OCI-LY7 (cell line): ENCODE results near the gene JPH2.

Experiments
- CTCF ChIP-seq: fragments of 200-600 bp; sonication (generic); conservative IDR thresholded peaks from 2 replicates; pipeline ENCODE4 v1.5.1; 2014; ENCODE audit warnings: mild to moderate bottlenecking, antibody characterized with exemption, low read length, moderate library complexity, mixed read lengths
- EZH2phosphoT487 ChIP-seq: fragments of 200-600 bp; sonication (generic); IDR thresholded peaks from 2 replicates; pipeline ENCODE4 v1.6.1; 2018; ENCODE audit warnings: low read depth, borderline replicate concordance, mild to moderate bottlenecking, mixed run types, antibody characterized with exemption, low read length, moderate library complexity, mixed read lengths

GRCh38 chr20:44208770-44209169 is 21.8 kb upstream of the JPH2 start:
- TF ChIP-seq CTCF = no peak
- TF ChIP-seq EZH2phosphoT487 = no peak
